HG03457 (cell line): Measurements from ENCODE around the gene FBXW9.
"Not testable (repeated sequence)": the region's sequence is repeated elsewhere in the genome, so short reads cannot be mapped to it uniquely, and the experiment has no call there.

Experiments
- ATAC-seq: cut with Tn5 transposase; IDR thresholded peaks from one replicate; pipeline ENCODE4 v1.9.1; 2021; ENCODE audit warnings: moderate number of reproducible peaks; ENCODE audit not compliant: unreplicated experiment

Gene FBXW9

GRCh38 chr19:12696366-12697335, at the start of gene FBXW9:
TSS of gene FBXW9 (minus strand) at chr19:12696631. CDS start at chr19:12696581, 50 bp downstream.
- ATAC-seq, result no peak

DNA sequence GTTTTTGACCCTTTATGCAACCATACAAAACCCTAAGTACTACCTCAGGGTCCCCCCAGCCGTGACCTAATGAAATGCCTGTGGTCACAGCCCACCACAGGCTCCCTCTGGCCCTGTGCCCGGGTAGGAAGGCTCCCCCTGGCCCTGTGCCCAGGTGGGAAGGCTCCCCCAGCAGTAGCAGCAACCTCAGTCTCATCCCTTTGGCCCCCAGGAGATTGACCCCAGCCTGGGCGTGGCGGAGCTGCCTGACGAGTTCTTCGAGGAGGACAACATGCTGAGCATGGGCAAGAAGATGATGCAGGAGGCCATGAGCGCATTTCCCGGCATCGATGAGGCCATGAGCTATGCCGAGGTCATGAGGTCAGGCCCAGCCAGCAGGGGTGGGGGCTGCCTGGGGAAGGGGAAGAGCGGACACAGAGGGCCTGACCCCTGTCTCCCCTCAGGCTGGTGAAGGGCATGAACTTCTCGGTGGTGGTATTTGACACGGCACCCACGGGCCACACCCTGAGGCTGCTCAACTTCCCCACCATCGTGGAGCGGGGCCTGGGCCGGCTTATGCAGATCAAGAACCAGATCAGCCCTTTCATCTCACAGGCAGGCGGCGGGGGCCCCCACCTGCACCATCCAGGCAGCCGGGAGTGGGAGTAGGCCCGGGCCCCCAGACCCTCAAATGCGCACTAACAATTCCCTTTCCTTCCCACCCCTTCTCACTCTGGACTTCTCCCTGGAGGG, 48.9 kb upstream of the FBXW9 start:
- no peak for ATAC-seq

- no peak for ATAC-seq
These were observed 41.5 kb upstream of the FBXW9 start for GRCh38 chr19:12737835-12738351.

GRCh38 chr19:12736995-12737834, 40.8 kb upstream of the FBXW9 start, which contains the start of gene GET3:
TSS of gene GET3 (plus strand) at chr19:12737497. CDS start at chr19:12737506, 9 bp downstream.
- ATAC-seq, result peak; percentile 54

GRCh38 chr19:12733369-12734214, 37.2 kb upstream of the FBXW9 start:
- ATAC-seq, result no peak

GRCh38 chr19:12731337-12731736, 34.9 kb upstream of the FBXW9 start:
- ATAC-seq, result no peak

DNA sequence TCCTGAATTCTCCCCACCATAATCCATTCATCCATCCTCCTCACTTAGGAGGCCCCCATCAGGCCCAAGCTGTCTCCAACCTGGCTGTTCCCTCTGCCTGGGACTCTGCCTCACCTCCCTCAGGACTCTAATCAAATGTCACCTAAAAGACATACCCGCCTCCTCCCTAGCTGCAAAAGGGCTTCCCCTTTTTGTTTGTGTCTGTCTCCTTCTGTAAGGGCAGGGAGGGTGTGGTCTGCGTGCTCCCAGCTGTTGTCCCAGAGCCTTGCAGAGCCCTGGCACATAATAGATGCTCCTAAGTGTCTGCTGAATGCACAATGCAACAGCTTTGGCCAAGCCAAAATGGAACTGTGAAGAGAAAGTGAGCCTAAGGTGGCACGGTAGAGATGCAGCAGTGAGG, 33.6 kb upstream of the FBXW9 start:
- no peak for ATAC-seq

- ATAC-seq, result no peak
These were observed 31.5 kb upstream of the FBXW9 start for GRCh38 chr19:12727745-12728433.

- no peak for ATAC-seq
These were observed 30.5 kb upstream of the FBXW9 start for GRCh38 chr19:12726988-12727316.

DNA sequence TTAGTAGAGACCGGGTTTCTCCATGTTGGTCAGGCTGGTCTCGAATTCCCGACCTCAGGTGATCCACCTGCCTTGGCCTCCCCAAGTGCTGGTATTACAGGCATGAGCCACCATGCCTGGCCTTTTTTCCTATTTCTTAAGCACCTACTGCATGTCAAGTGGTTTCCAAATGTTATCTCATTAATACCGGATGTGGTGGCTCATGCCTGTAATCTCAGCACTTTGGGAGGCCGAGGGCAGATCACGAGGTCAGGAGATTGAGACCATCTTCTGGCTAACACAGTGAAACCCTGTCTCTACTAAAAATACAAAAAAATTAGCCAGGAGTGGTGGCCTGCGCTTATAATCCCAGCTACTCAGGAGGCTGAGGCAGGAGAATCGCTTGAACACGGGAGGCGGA, 29.2 kb upstream of the FBXW9 start:
- ATAC-seq, result not testable (repeated sequence)

- no peak for ATAC-seq
These were observed 27.4 kb upstream of the FBXW9 start, which contains the start of gene TNPO2 for GRCh38 chr19:12723641-12724426. TSS of gene TNPO2 (minus strand) at chr19:12723932. CDS start at chr19:12720977, 2,955 bp downstream.

GRCh38 chr19:12723381-12723640, 26.9 kb upstream of the FBXW9 start:
- no peak for ATAC-seq

GRCh38 chr19:12722566-12723380, 26.3 kb upstream of the FBXW9 start:
- peak; percentile 60 for ATAC-seq

DNA sequence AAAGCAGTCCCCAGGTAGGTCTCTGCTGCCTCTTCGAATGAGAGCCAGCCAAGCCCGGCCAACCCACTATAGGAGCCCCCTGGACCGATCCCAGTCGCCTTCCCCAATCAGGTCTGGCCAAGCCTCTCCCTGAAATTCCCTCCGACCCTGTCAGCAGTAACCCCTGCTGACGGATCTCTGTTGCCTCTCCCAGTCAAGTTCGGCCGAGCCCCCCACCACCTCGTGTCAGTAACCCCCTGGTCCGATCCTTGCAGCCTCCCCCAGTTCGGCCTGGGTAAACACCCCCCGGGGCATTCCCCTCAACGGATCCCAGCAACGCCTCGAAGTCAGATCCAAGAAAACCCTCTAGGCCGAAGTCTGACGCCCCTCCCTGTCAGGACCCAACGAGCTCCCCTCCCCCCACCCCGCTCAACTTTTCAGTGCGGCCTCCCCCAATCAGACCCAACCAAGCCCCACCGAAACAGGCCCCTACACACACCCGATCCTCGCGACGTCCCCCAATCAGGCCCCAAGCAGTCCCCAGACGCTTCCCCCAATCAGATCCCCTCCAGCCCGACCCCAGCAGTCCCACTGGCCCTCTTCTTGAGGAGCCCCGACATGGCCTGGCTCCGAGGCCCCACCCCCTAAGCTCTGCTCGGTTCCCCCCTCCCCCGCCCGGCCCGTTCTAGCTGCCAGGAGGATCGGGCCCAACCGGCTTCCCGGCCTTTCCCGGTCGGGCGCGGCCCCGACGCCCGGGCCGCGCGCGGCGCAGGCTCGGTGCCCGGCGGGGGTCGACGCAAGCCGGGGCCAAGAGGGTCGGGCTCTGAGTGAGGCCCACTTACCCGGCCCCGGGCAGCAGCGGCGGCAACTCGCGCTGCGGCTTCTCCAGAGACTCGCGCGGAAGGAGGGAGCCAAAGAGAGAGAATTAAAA, 25.5 kb upstream of the FBXW9 start:
- peak; percentile 5 for ATAC-seq

- no peak for ATAC-seq
These were observed 24.6 kb upstream of the FBXW9 start for GRCh38 chr19:12720851-12721655.

GRCh38 chr19:12720296-12720695, 23.9 kb upstream of the FBXW9 start:
- ATAC-seq, result no peak
